ENCODE measurements around the gene TOP1. TPM values are rescaled to one million over a fixed set of nuclear protein-coding genes. Genes with fewer than 3 reads are reported as not detected.
A peak's percentile ranks its signal among the peaks of the same experiment; 100 is the strongest.

The TOP1 gene
- polyA plus RNA-seq, 2 donors, result 25.7 to 27.0 TPM

- peaks cover 11 to 37% of the 10 kb centered on the region in 2 donors for H3K4me1 ChIP-seq (ENCODE audit: control insufficient read depth in 2 of 2, insufficient read depth in 2 of 2, low read length in 1 of 2)
- no peaks in the 10 kb centered on the region for H3K9me3 ChIP-seq (ENCODE audit: control insufficient read depth in 2 of 2, insufficient read depth in 1 of 2, low read depth in 1 of 2, low read length in 1 of 2)
- no peaks in the 10 kb centered on the region for H3K27me3 ChIP-seq (ENCODE audit: control insufficient read depth in 1 of 2, insufficient read depth in 2 of 2, low read length in 2 of 2)
- H3K36me3 ChIP-seq (ENCODE audit: control insufficient read depth in 2 of 2, insufficient read depth in 2 of 2, low read length in 1 of 2), result peaks cover 0 to 3% of the 10 kb centered on the region in 2 donors
- WGBS, 2 donors, result 1% methylated on average over 58 to 66 of the region's 66 CpGs
- H3K4me3 ChIP-seq (ENCODE audit: low read depth in 1 of 2, low read length in 2 of 2), result peak overlapping the region; percentile 68 to 97
- peak overlapping the region; percentile 92 to 98 for H3K27ac ChIP-seq (ENCODE audit: low read depth in 2 of 2, low read length in 1 of 2)
Measured at GRCh38 chr20:41137614-41138474, 109.2 kb downstream of the TOP1 start.

DNA sequence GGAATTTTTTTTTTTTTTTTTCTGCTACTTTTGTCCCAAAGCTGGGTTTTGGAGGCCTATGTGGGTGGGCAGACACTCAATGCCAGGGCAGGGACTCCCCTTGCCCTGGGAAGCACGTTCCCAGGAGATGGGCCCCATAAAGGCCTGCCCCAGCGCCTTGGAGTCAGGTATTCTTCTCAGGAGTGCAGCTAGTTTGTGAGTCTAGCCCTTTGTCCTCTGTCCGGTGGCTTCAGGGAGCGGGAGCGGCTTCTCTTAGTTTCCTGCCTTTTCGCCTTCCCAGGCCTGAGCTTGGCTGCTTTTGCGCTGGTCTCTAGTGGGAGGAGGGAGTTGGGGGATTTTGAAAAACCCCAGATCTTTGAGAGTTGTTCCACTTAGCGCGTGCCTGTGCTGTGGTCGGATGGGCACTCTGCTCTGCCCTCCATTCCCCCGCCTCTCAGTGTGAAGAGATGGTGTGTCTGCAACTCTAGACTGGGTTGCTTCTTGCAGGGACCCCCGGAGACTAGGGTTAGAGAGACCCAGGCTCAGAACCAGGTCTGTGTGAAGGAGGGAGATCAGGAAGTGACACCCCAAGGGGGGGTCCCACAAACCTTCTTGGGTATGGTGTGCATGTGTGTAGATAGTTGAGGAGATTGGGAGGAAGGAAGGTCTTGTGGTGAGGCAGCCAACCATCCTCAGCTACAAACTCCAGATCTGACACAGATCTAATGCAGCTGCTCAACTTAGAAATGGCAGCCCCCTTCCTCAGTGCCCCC lies 110.0 kb downstream of the TOP1 start:
- H3K27me3 ChIP-seq (ENCODE audit: control insufficient read depth in 1 of 2, insufficient read depth in 2 of 2, low read length in 2 of 2), result no peaks in the 10 kb centered on the region
- peak overlapping the region; percentile 92 to 98 for H3K27ac ChIP-seq (ENCODE audit: low read depth in 2 of 2, low read length in 1 of 2)
- H3K4me3 ChIP-seq (ENCODE audit: low read depth in 1 of 2, low read length in 2 of 2), result peak overlapping the region; percentile 68 to 97
- peaks cover 8 to 44% of the 10 kb centered on the region in 2 donors for H3K4me1 ChIP-seq (ENCODE audit: control insufficient read depth in 2 of 2, insufficient read depth in 2 of 2, low read length in 1 of 2)
- H3K9me3 ChIP-seq (ENCODE audit: control insufficient read depth in 2 of 2, insufficient read depth in 1 of 2, low read depth in 1 of 2, low read length in 1 of 2), result no peaks in the 10 kb centered on the region
- 9 to 21% methylated on average over 12 of the region's 12 CpGs for WGBS, 2 donors
- peaks cover 0 to 3% of the 10 kb centered on the region in 2 donors for H3K36me3 ChIP-seq (ENCODE audit: control insufficient read depth in 2 of 2, insufficient read depth in 2 of 2, low read length in 1 of 2)

DNA sequence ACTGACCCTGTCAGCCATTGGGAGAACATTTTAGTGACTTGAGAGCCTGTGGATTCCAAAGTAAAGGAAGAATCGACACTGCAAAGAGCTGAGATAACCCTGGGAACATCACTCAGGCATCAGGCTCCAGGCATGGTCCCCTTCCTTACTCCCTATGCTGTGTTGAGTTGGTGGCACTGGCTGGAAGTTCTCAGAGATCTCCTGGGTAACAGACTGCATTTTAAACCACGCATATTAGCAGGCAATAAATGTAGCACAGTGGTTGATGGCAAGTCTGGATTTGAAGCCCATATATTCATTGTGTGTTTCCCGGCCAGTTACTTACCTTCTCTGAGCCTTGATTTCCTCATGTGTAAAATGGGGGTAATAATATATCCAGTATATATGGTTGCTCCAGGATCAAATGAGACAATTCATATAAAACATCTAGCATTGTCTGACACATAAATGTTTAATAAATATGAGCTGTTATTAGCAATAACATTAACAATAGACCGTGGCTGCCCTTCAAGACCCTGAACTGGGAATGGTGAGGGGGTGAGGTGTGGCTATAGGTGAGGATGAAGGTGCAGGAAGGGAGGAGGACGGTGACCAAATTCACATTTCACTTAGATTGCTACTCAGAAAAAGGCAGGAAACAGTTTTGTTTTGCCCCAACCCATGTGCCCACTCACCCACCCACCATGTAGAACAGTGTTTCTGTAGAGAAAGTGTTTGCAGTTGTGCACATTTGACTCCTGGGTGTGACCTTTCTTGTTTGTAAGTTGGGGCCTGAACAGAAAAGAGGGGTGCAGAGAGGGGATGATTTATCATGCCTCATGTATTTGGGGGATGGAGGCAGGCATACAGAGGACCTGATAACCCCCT lies 110.8 kb downstream of the TOP1 start:
- H3K9me3 ChIP-seq (ENCODE audit: control insufficient read depth in 2 of 2, insufficient read depth in 1 of 2, low read depth in 1 of 2, low read length in 1 of 2), result no peaks in the 10 kb centered on the region
- H3K27ac ChIP-seq (ENCODE audit: low read depth in 2 of 2, low read length in 1 of 2), result peak overlapping the region in 1 of 2 donors; percentile 45
- H3K4me3 ChIP-seq (ENCODE audit: low read depth in 1 of 2, low read length in 2 of 2), result peak overlapping the region in 1 of 2 donors; percentile 68
- 51 to 52% methylated on average over 5 of the region's 5 CpGs for WGBS, 2 donors
- peaks cover 8 to 38% of the 10 kb centered on the region in 2 donors for H3K4me1 ChIP-seq (ENCODE audit: control insufficient read depth in 2 of 2, insufficient read depth in 2 of 2, low read length in 1 of 2)
- peaks cover 0 to 3% of the 10 kb centered on the region in 2 donors for H3K36me3 ChIP-seq (ENCODE audit: control insufficient read depth in 2 of 2, insufficient read depth in 2 of 2, low read length in 1 of 2)
- no peaks in the 10 kb centered on the region for H3K27me3 ChIP-seq (ENCODE audit: control insufficient read depth in 1 of 2, insufficient read depth in 2 of 2, low read length in 2 of 2)

- WGBS, 2 donors, result 59 to 63% methylated on average over 10 of the region's 10 CpGs
Measured at GRCh38 chr20:41140226-41141133, 111.9 kb downstream of the TOP1 start.

GRCh38 chr20:41141153-41141815 lies 112.7 kb downstream of the TOP1 start:
- Histone ChIP-seq H3K27ac (ENCODE audit: low read depth in 2 of 2, low read length in 1 of 2) (peak overlapping the region; percentile 28 to 74), H3K4me3 (ENCODE audit: low read depth in 1 of 2, low read length in 2 of 2) (no peak overlapping the region), H3K9me3 (ENCODE audit: control insufficient read depth in 2 of 2, insufficient read depth in 1 of 2, low read depth in 1 of 2, low read length in 1 of 2) (no peaks in the 10 kb centered on the region), H3K36me3 (ENCODE audit: control insufficient read depth in 2 of 2, insufficient read depth in 2 of 2, low read length in 1 of 2) (peaks cover 0 to 3% of the 10 kb centered on the region in 2 donors), H3K27me3 (ENCODE audit: control insufficient read depth in 1 of 2, insufficient read depth in 2 of 2, low read length in 2 of 2) (no peaks in the 10 kb centered on the region), H3K4me1 (ENCODE audit: control insufficient read depth in 2 of 2, insufficient read depth in 2 of 2, low read length in 1 of 2) (peaks cover 15 to 43% of the 10 kb centered on the region in 2 donors)
- WGBS, 2 donors, result 52 to 55% methylated on average over 8 of the region's 8 CpGs

More at GRCh38 chr20:41140226-41141133, 111.9 kb downstream of the TOP1 start:
- Histone ChIP-seq H3K9me3 (ENCODE audit: control insufficient read depth in 2 of 2, insufficient read depth in 1 of 2, low read depth in 1 of 2, low read length in 1 of 2) (no peaks in the 10 kb centered on the region), H3K27me3 (ENCODE audit: control insufficient read depth in 1 of 2, insufficient read depth in 2 of 2, low read length in 2 of 2) (no peaks in the 10 kb centered on the region), H3K4me1 (ENCODE audit: control insufficient read depth in 2 of 2, insufficient read depth in 2 of 2, low read length in 1 of 2) (peaks cover 8 to 40% of the 10 kb centered on the region in 2 donors), H3K27ac (ENCODE audit: low read depth in 2 of 2, low read length in 1 of 2) (peak overlapping the region; percentile 44 to 74), H3K36me3 (ENCODE audit: control insufficient read depth in 2 of 2, insufficient read depth in 2 of 2, low read length in 1 of 2) (peaks cover 0 to 3% of the 10 kb centered on the region in 2 donors), H3K4me3 (ENCODE audit: low read depth in 1 of 2, low read length in 2 of 2) (no peak overlapping the region)

DNA sequence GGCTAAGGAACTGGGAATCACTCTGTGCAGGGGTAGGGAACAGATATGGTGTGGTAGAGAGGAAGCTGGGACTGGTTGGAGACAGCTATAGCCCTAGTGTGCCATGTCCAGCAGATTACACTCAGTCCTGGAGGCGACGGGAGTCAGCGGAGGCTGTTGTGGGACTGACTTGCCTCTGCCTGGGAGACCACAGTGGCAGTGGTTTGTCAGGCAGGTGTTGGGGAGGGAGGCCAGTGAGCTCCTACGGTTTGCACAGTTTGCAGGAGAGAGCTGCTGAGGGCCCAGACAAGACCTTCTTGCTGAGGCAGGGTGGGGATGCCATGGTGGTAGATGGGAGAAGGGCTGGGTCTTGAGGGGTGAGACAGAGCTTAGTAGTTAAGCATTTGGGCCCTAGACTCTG lies 113.6 kb downstream of the TOP1 start:
- H3K4me1 ChIP-seq (ENCODE audit: control insufficient read depth in 2 of 2, insufficient read depth in 2 of 2, low read length in 1 of 2), result peaks cover 19 to 50% of the 10 kb centered on the region in 2 donors
- peak overlapping the region in 1 of 2 donors; percentile 11 for H3K27ac ChIP-seq (ENCODE audit: low read depth in 2 of 2, low read length in 1 of 2)
- no peak overlapping the region for H3K4me3 ChIP-seq (ENCODE audit: low read depth in 1 of 2, low read length in 2 of 2)
- H3K36me3 ChIP-seq (ENCODE audit: control insufficient read depth in 2 of 2, insufficient read depth in 2 of 2, low read length in 1 of 2), result peaks cover 0 to 3% of the 10 kb centered on the region in 2 donors
- no peaks in the 10 kb centered on the region for H3K9me3 ChIP-seq (ENCODE audit: control insufficient read depth in 2 of 2, insufficient read depth in 1 of 2, low read depth in 1 of 2, low read length in 1 of 2)
- no peaks in the 10 kb centered on the region for H3K27me3 ChIP-seq (ENCODE audit: control insufficient read depth in 1 of 2, insufficient read depth in 2 of 2, low read length in 2 of 2)
- 62 to 67% methylated on average over 4 of the region's 4 CpGs for WGBS, 2 donors

GRCh38 chr20:41142919-41143318 lies 114.3 kb downstream of the TOP1 start:
- Histone ChIP-seq H3K4me3 (ENCODE audit: low read depth in 1 of 2, low read length in 2 of 2) (no peak overlapping the region), H3K36me3 (ENCODE audit: control insufficient read depth in 2 of 2, insufficient read depth in 2 of 2, low read length in 1 of 2) (peaks cover 0 to 3% of the 10 kb centered on the region in 2 donors), H3K4me1 (ENCODE audit: control insufficient read depth in 2 of 2, insufficient read depth in 2 of 2, low read length in 1 of 2) (peaks cover 19 to 51% of the 10 kb centered on the region in 2 donors), H3K27me3 (ENCODE audit: control insufficient read depth in 1 of 2, insufficient read depth in 2 of 2, low read length in 2 of 2) (no peaks in the 10 kb centered on the region), H3K27ac (ENCODE audit: low read depth in 2 of 2, low read length in 1 of 2) (peak overlapping the region in 1 of 2 donors; percentile 30), H3K9me3 (ENCODE audit: control insufficient read depth in 2 of 2, insufficient read depth in 1 of 2, low read depth in 1 of 2, low read length in 1 of 2) (no peaks in the 10 kb centered on the region)
- 47 to 58% methylated on average over 5 of the region's 5 CpGs for WGBS, 2 donors

GRCh38 chr20:41143354-41143753 lies 114.7 kb downstream of the TOP1 start:
- Histone ChIP-seq H3K4me1 (ENCODE audit: control insufficient read depth in 2 of 2, insufficient read depth in 2 of 2, low read length in 1 of 2) (peaks cover 19 to 51% of the 10 kb centered on the region in 2 donors), H3K27ac (ENCODE audit: low read depth in 2 of 2, low read length in 1 of 2) (peak overlapping the region; percentile 17 to 48), H3K4me3 (ENCODE audit: low read depth in 1 of 2, low read length in 2 of 2) (no peak overlapping the region), H3K9me3 (ENCODE audit: control insufficient read depth in 2 of 2, insufficient read depth in 1 of 2, low read depth in 1 of 2, low read length in 1 of 2) (no peaks in the 10 kb centered on the region), H3K27me3 (ENCODE audit: control insufficient read depth in 1 of 2, insufficient read depth in 2 of 2, low read length in 2 of 2) (no peaks in the 10 kb centered on the region), H3K36me3 (ENCODE audit: control insufficient read depth in 2 of 2, insufficient read depth in 2 of 2, low read length in 1 of 2) (peaks cover 0 to 3% of the 10 kb centered on the region in 2 donors)
- 57 to 63% methylated on average over 2 of the region's 2 CpGs for WGBS, 2 donors

Data from esophagus (tissue), 2 donors.